K562 (cell line): Measurements from ENCODE around the gene PPP1R10. TPM values are rescaled to one million over a fixed set of nuclear protein-coding genes. Genes with fewer than 3 reads are reported as not detected.
A peak's percentile ranks its signal among the peaks of the same experiment; 100 is the strongest.

ENCODE experiments used
- ATAC-seq: fragments of 200-7000 bp; cut with Tn5 transposase; 3 replicates; pipeline ENCODE4 v1.9.1; 2020; ENCODE audit warnings: moderate library complexity
- BruUV-seq: library from RNA; stranded (reverse); fragments of 400-500 nt; replicated peaks from 2 replicates; lab custom pipeline; 2021; lab: Mats Ljungman, UMichigan
- CTCF ChIA-PET: fragments of 300-600 bp; formaldehyde crosslinking; extraction: SDS; loops from one replicate; lab custom pipeline; 2021; ENCODE audit warnings: low intra/inter-chr PET ratio; lab: Yijun Ruan, JAX
- POLR2A ChIA-PET: fragments of 300-600, 350-650 bp; sonication (Branson Sonifier 250); formaldehyde crosslinking; extraction: SDS; loops from one replicate; lab custom pipeline; 2021; ENCODE audit warnings: antibody characterized with exemption, inconsistent platforms; lab: Yijun Ruan, JAX
- DNase-seq, 4 experiments: peaks; one replicate each; pipeline versions ENCODE4 v3.0.0 to v3.0.0-alpha.2; 2011 to 2018; ENCODE audit warnings: low spot score in 3 of 4, mixed read lengths in 3 of 4; ENCODE audit errors: extremely low read depth in 1 of 4
- FAIRE-seq: peaks from 2 replicates; lab custom pipeline; 2011; peaks lifted over from hg19 to GRCh38; lab: Jason Lieb, UNC
- H2AFZ ChIP-seq: 2 replicates; pipeline ENCODE4 v1.6.0; 2011; ENCODE audit warnings: low read depth, low read length, control low read depth, inconsistent platforms
- H3K27ac ChIP-seq: fragments of 200-600 bp; 3 replicates; pipeline ENCODE4 v1.8.0; 2011; ENCODE audit warnings: low read depth, mild to moderate bottlenecking, control low read depth, inconsistent platforms, low read length, moderate library complexity, mixed read lengths; ENCODE audit errors: extremely low read depth
- H3K27me3 ChIP-seq, 2 experiments: fragments of 300-600 bp in 1 of 2; 2 replicates in 1 of 2; 3 replicates in 1 of 2; pipeline versions ENCODE4 v1.6.0 to v1.8.0; 2011; ENCODE audit warnings: inconsistent platforms in 2 of 2, low read length in 2 of 2, mild to moderate bottlenecking in 1 of 2, mixed read lengths in 1 of 2, moderate library complexity in 1 of 2; ENCODE audit not compliant: control insufficient read depth in 2 of 2, insufficient read depth in 2 of 2
- H3K36me3 ChIP-seq: fragments of 300-600 bp; 3 replicates; pipeline ENCODE4 v1.8.0; 2011; ENCODE audit warnings: mild to moderate bottlenecking, low read length, inconsistent platforms; ENCODE audit not compliant: control insufficient read depth, insufficient read depth
- H3K4me1 ChIP-seq, 2 experiments: fragments of 200-600 bp in 1 of 2; replicated peaks in 1 of 2; 2 replicates in 1 of 2; 3 replicates in 1 of 2; pipeline versions ENCODE4 v1.5.1 to v1.8.0; 2011; ENCODE audit warnings: inconsistent platforms in 2 of 2, low read length in 2 of 2, mild to moderate bottlenecking in 1 of 2, mixed read lengths in 1 of 2, moderate library complexity in 1 of 2; ENCODE audit not compliant: control insufficient read depth in 2 of 2, insufficient read depth in 2 of 2
- H3K4me2 ChIP-seq: 2 replicates; pipeline ENCODE4 v1.6.1; 2011; ENCODE audit warnings: low read length, control low read depth, inconsistent platforms, mixed read lengths; ENCODE audit not compliant: insufficient read depth
- H3K4me3 ChIP-seq: fragments of 200-600 bp; sonication (generic), shearing (Covaris generic); 2 replicates; pipeline ENCODE4 v1.5.1; 2016; ENCODE audit warnings: control low read depth, inconsistent platforms
- H3K79me2 ChIP-seq: fragments of 200-600 bp; 3 replicates; pipeline ENCODE4 v1.8.0; 2011; ENCODE audit warnings: low read length, inconsistent platforms; ENCODE audit not compliant: control insufficient read depth, insufficient read depth
- H3K9ac ChIP-seq, 2 experiments: 2 replicates each; pipeline versions ENCODE4 v1.6.0 to v1.6.1; 2011; ENCODE audit warnings: low read depth in 2 of 2, low read length in 2 of 2, control low read depth in 1 of 2, inconsistent platforms in 1 of 2, mild to moderate bottlenecking in 1 of 2, mixed read lengths in 1 of 2; ENCODE audit not compliant: insufficient read depth in 1 of 2
- H3K9me1 ChIP-seq: one replicate; pipeline ENCODE4 v1.6.0; 2011; ENCODE audit warnings: inconsistent platforms, mild to moderate bottlenecking, low read length, moderate library complexity; ENCODE audit not compliant: control insufficient read depth, insufficient read depth
- H3K9me3 ChIP-seq: replicated peaks from 2 replicates; pipeline ENCODE4 v1.5.1; 2011; ENCODE audit warnings: low read depth, low read length, inconsistent platforms; ENCODE audit not compliant: control insufficient read depth, insufficient read depth
- H4K20me1 ChIP-seq: replicated peaks from 2 replicates; pipeline ENCODE4 v1.6.1; 2011; ENCODE audit warnings: low read length, inconsistent platforms, mixed read lengths; ENCODE audit not compliant: control insufficient read depth, insufficient read depth
- GTF2A2 ChIP-seq: IDR thresholded peaks from 2 replicates; pipeline ENCODE4 v1.6.1; 2016; ENCODE audit warnings: mild to moderate bottlenecking, missing genetic modification characterization, missing compliant biosample characterization
- MAFF ChIP-seq: IDR thresholded peaks from 2 replicates; pipeline ENCODE4 v1.6.1; 2012; ENCODE audit warnings: low read length, improper control_type of control experiment
- NCOA6 ChIP-seq: fragments of 450-650 bp; IDR thresholded peaks from 2 replicates; pipeline ENCODE4 v1.6.1; 2017; ENCODE audit warnings: mild to moderate bottlenecking
- PML ChIP-seq: IDR thresholded peaks from 2 replicates; pipeline ENCODE4 v1.6.1; 2012; ENCODE audit warnings: low read length, inconsistent platforms
- RAD51 ChIP-seq: fragments of 450-650 bp; IDR thresholded peaks from 2 replicates; pipeline ENCODE4 v1.7.1; 2016; ENCODE audit warnings: low read depth, mild to moderate bottlenecking, borderline replicate concordance
- RBM25 ChIP-seq: fragments of 200-400 bp; formaldehyde crosslinking; IDR thresholded peaks from 2 replicates; pipeline ENCODE4 v1.6.1; 2018; ENCODE audit warnings: low read length, low read depth, moderate library complexity; ENCODE audit not compliant: severe bottlenecking
- TARDBP ChIP-seq: fragments of 450-650 bp; IDR thresholded peaks from 2 replicates; pipeline ENCODE4 v1.6.1; 2016
- XRCC4 ChIP-seq: IDR thresholded peaks from one replicate; pipeline ENCODE4 v1.6.1; 2011; ENCODE audit not compliant: insufficient read depth, insufficient read length; ENCODE audit errors: extremely low read depth
- ZEB2 ChIP-seq: fragments of 450-650 bp; IDR thresholded peaks from 2 replicates; pipeline ENCODE4 v1.6.1; 2016
- ZNF583 ChIP-seq: fragments of 250-450 bp; sonication (Bioruptor Pico); IDR thresholded peaks from 2 replicates; pipeline ENCODE4 v1.4.0; 2020
- WGBS: fragments of 100-300 bp; shearing (Covaris generic); methylation state at CpG from one replicate; pipeline ENCODE4 v1.1.6; 2016; ENCODE audit warnings: low coverage, mixed read lengths; ENCODE audit not compliant: insufficient coverage; ENCODE audit errors: missing lambda C conversion rate; 5-methylcytosine and 5-hydroxymethylcytosine counted together
- in situ Hi-C: fragments of 300-500 bp; cut with MboI; formaldehyde crosslinking; loops from 4 replicates; pipeline ENCODE4 v1.15.0; 2018; ENCODE audit warnings: inconsistent platforms, mixed read lengths
- intact Hi-C: fragments of 100-400 bp; cut with micrococcal nuclease; formaldehyde crosslinking; loops from 2 replicates; pipeline ENCODE4 v1.14.2; 2022
- polyA plus RNA-seq, 8 experiments: library from polyadenylated mRNA; depleted of rRNA in 4 of 8; stranded (reverse) in 5 of 8; unstranded in 3 of 8; fragments of >200 nt; fragmentation: Nextera tagmentation in 2 of 8; fragmentation: Illumina TruSeq in 1 of 8; extraction: Ambion mirVana in 2 of 8; extraction: Trizol in 1 of 8; gene quantifications; 2 replicates each; pipeline versions ENCODE4 v1.2.1 to v1.2.3, GENCODE V29; 2011 to 2014; ENCODE audit warnings: inconsistent platforms in 1 of 8, missing spikeins in 1 of 8
- total RNA-seq, 7 experiments: library from RNA; depleted of rRNA in 6 of 7; stranded (reverse); fragments of >200 nt in 6 of 7; fragmentation: Illumina TruSeq in 2 of 7; extraction: Trizol in 2 of 7; gene quantifications; 2 replicates each; pipeline versions ENCODE4 v1.2.1 to v1.2.3, GENCODE V29; 2011 to 2021; ENCODE audit warnings: low replicate concordance in 1 of 7
- TF ChIP-seq, protein P1 (sequence below): fragments of 200-600 bp; sonication (generic); IDR thresholded peaks from one replicate; pipeline ENCODE4 v1.6.1; 2012; ENCODE audit warnings: mild to moderate bottlenecking, low read depth, low read length, inconsistent platforms
- TF ChIP-seq, protein P2 (sequence below): sonication (generic); IDR thresholded peaks from 2 replicates; pipeline ENCODE4 v1.6.1; 2016

PPP1R10 gene
- total and polyA plus RNA-seq, 9 of the 15 experiments (the other 6 are each of a cell fraction or from before 2014, with no cell fraction given): 14.1 to 65.5 (median 32.6) TPM

DNA sequence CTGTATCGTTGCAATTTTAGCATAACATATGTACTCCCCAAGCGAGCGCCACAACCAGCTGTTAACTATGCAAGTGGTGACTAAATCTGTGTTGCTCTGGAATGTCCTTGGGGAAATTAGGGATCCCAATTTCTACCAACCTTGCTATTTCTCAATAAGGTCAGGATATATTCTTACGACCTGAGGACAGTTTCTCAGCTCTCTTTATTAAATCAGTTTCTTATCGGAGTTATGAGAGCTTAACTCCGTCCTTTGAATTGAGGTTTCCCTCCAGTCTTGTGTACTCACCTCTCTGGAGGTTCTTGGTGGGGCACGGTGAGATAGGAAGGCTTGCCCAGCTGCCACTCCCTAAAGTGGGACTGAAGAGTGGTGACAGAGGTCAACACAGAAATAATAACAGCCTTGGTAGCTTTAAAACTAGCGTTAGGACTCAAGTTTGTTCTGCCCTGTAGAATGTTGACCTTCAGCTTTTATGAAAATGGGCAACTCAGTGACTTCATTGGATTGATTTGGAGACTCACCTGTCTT lies 1.3 kb upstream of the PPP1R10 start:
- peaks cover 8% of the 10 kb centered on the region; the same call in 1 of the 2 replicates for H4K20me1 ChIP-seq
- no peaks in the 10 kb centered on the region for H3K9me3 ChIP-seq
- peak overlapping the region; percentile 97 for H3K4me2 ChIP-seq
- peak overlapping the region; percentile 61 for H3K4me3 ChIP-seq
- ATAC-seq (no peak), FAIRE-seq (no peak), DNase-seq (peak in 2 of 4 experiments; percentile 46 to 48)
- peak overlapping the region; percentile 92 to 99 for H3K9ac ChIP-seq
- H3K27ac ChIP-seq: peak overlapping the region; percentile 99
- H2AFZ ChIP-seq: peak overlapping the region; percentile 97
- in situ Hi-C loops (no loop called here), intact Hi-C loops (loop anchor here (5.0 kb wide), 1 partner anchor 209 kb away; no protein-coding TSS in a partner anchor)
- WGBS: 0% methylated on average over 8 of the region's 8 CpGs
- H3K9me1 ChIP-seq: no peaks in the 10 kb centered on the region
- ChIA-PET CTCF (no interaction called here), POLR2A (interaction anchor here (0.6 to 1.8 kb wide), 18 partner anchors 8 to 1531 kb away, joined by 3 to 8 read pairs (median 4); partner anchors contain the start of genes ATAT1, C6orf136 and NRM)
- H3K4me1 ChIP-seq: peaks cover 4 to 17% of the 10 kb centered on the region in 2 experiments; a peak in 4 of 5 replicates
- no TSS peak for BruUV-seq
- peaks cover 73% of the 10 kb centered on the region for H3K36me3 ChIP-seq
- no peaks in the 10 kb centered on the region for H3K27me3 ChIP-seq
- peaks cover 63% of the 10 kb centered on the region for H3K79me2 ChIP-seq
- TF ChIP-seq NCOA6: no peak
- TF ChIP-seq ZEB2: 0 out of 2 replicates have a peak, but pooled peaks have one; percentile 2
- TF ChIP-seq RBM25: no peak
- TF ChIP-seq XRCC4: no peak
- TF ChIP-seq RAD51: no peak
- TF ChIP-seq, protein P1, sequence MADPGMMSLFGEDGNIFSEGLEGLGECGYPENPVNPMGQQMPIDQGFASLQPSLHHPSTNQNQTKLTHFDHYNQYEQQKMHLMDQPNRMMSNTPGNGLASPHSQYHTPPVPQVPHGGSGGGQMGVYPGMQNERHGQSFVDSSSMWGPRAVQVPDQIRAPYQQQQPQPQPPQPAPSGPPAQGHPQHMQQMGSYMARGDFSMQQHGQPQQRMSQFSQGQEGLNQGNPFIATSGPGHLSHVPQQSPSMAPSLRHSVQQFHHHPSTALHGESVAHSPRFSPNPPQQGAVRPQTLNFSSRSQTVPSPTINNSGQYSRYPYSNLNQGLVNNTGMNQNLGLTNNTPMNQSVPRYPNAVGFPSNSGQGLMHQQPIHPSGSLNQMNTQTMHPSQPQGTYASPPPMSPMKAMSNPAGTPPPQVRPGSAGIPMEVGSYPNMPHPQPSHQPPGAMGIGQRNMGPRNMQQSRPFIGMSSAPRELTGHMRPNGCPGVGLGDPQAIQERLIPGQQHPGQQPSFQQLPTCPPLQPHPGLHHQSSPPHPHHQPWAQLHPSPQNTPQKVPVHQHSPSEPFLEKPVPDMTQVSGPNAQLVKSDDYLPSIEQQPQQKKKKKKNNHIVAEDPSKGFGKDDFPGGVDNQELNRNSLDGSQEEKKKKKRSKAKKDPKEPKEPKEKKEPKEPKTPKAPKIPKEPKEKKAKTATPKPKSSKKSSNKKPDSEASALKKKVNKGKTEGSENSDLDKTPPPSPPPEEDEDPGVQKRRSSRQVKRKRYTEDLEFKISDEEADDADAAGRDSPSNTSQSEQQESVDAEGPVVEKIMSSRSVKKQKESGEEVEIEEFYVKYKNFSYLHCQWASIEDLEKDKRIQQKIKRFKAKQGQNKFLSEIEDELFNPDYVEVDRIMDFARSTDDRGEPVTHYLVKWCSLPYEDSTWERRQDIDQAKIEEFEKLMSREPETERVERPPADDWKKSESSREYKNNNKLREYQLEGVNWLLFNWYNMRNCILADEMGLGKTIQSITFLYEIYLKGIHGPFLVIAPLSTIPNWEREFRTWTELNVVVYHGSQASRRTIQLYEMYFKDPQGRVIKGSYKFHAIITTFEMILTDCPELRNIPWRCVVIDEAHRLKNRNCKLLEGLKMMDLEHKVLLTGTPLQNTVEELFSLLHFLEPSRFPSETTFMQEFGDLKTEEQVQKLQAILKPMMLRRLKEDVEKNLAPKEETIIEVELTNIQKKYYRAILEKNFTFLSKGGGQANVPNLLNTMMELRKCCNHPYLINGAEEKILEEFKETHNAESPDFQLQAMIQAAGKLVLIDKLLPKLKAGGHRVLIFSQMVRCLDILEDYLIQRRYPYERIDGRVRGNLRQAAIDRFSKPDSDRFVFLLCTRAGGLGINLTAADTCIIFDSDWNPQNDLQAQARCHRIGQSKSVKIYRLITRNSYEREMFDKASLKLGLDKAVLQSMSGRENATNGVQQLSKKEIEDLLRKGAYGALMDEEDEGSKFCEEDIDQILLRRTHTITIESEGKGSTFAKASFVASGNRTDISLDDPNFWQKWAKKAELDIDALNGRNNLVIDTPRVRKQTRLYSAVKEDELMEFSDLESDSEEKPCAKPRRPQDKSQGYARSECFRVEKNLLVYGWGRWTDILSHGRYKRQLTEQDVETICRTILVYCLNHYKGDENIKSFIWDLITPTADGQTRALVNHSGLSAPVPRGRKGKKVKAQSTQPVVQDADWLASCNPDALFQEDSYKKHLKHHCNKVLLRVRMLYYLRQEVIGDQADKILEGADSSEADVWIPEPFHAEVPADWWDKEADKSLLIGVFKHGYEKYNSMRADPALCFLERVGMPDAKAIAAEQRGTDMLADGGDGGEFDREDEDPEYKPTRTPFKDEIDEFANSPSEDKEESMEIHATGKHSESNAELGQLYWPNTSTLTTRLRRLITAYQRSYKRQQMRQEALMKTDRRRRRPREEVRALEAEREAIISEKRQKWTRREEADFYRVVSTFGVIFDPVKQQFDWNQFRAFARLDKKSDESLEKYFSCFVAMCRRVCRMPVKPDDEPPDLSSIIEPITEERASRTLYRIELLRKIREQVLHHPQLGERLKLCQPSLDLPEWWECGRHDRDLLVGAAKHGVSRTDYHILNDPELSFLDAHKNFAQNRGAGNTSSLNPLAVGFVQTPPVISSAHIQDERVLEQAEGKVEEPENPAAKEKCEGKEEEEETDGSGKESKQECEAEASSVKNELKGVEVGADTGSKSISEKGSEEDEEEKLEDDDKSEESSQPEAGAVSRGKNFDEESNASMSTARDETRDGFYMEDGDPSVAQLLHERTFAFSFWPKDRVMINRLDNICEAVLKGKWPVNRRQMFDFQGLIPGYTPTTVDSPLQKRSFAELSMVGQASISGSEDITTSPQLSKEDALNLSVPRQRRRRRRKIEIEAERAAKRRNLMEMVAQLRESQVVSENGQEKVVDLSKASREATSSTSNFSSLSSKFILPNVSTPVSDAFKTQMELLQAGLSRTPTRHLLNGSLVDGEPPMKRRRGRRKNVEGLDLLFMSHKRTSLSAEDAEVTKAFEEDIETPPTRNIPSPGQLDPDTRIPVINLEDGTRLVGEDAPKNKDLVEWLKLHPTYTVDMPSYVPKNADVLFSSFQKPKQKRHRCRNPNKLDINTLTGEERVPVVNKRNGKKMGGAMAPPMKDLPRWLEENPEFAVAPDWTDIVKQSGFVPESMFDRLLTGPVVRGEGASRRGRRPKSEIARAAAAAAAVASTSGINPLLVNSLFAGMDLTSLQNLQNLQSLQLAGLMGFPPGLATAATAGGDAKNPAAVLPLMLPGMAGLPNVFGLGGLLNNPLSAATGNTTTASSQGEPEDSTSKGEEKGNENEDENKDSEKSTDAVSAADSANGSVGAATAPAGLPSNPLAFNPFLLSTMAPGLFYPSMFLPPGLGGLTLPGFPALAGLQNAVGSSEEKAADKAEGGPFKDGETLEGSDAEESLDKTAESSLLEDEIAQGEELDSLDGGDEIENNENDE: no peak
- TF ChIP-seq PML: no peak
- no peak for TF ChIP-seq ZNF583 (CRISPR knock-in tag)
- TF ChIP-seq GTF2A2: no peak
- no peak for TF ChIP-seq MAFF
- no peak for TF ChIP-seq TARDBP
- TF ChIP-seq, protein P2, sequence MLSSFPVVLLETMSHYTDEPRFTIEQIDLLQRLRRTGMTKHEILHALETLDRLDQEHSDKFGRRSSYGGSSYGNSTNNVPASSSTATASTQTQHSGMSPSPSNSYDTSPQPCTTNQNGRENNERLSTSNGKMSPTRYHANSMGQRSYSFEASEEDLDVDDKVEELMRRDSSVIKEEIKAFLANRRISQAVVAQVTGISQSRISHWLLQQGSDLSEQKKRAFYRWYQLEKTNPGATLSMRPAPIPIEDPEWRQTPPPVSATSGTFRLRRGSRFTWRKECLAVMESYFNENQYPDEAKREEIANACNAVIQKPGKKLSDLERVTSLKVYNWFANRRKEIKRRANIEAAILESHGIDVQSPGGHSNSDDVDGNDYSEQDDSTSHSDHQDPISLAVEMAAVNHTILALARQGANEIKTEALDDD: peak; percentile 62; the same call in 1 of the 2 replicates
